Measurements from ENCODE around the gene YBX2. TPM values are rescaled to one million over a fixed set of nuclear protein-coding genes. Genes with fewer than 3 reads are reported as not detected.
A peak's percentile ranks its signal among the peaks of the same experiment; 100 is the strongest.

Gene YBX2
- total and polyA plus RNA-seq, 2 experiments from 2014 or later: 20.9 to 56.2 TPM

- DNase-seq (ENCODE audit: low read depth in 1 of 2, low spot score in 1 of 2): peak; percentile 82 to 87
- TF ChIP-seq, protein P1, sequence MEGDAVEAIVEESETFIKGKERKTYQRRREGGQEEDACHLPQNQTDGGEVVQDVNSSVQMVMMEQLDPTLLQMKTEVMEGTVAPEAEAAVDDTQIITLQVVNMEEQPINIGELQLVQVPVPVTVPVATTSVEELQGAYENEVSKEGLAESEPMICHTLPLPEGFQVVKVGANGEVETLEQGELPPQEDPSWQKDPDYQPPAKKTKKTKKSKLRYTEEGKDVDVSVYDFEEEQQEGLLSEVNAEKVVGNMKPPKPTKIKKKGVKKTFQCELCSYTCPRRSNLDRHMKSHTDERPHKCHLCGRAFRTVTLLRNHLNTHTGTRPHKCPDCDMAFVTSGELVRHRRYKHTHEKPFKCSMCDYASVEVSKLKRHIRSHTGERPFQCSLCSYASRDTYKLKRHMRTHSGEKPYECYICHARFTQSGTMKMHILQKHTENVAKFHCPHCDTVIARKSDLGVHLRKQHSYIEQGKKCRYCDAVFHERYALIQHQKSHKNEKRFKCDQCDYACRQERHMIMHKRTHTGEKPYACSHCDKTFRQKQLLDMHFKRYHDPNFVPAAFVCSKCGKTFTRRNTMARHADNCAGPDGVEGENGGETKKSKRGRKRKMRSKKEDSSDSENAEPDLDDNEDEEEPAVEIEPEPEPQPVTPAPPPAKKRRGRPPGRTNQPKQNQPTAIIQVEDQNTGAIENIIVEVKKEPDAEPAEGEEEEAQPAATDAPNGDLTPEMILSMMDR (IDR thresholded peaks at IDR 0.05; ENCODE audit: low read depth, low read length): peak; percentile 92
- Histone ChIP-seq H3K9me3 (ENCODE audit: low read depth) (no peaks in the 10 kb centered on the region), H3K27me3 (no peaks in the 10 kb centered on the region), H3K36me3 (peaks cover 14% of the 10 kb centered on the region), H3K4me1 (ENCODE audit: low read depth) (no peaks in the 10 kb centered on the region), H3K27ac (peak overlapping the region; percentile 99), H3K4me3 (peak overlapping the region; percentile 76)
Measured at GRCh38 chr17:7280519-7281073, 13.8 kb downstream of the YBX2 start.

DNA sequence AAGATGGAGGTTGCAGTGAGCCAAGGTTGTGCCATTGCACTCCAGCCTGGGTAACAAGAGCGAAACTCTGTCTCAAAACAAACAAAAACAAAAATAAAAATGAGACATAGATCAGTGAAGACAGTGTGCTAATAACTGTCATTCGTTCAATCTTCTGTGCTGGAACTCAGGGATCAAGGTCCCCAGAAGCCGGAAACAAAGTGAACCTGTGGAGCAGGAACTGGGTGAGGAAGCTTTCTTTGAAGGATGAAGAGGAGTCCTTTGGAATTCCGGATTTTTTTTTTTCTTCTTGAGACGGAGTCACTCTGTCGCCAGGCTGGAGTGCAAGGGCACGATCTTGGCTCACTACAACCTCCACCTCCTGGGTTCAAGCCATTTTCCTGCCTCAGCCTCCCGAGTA is 15.0 kb downstream of the YBX2 start:
- no peak for DNase-seq (ENCODE audit: low read depth in 1 of 2, low spot score in 1 of 2)
- peaks cover 3% of the 10 kb centered on the region for H3K36me3 ChIP-seq
- TF ChIP-seq, protein P1 (IDR thresholded peaks at IDR 0.05; ENCODE audit: low read depth, low read length): no peak
- H3K9me3 ChIP-seq (ENCODE audit: low read depth): no peaks in the 10 kb centered on the region
- no peaks in the 10 kb centered on the region for H3K4me1 ChIP-seq (ENCODE audit: low read depth)
- H3K4me3 ChIP-seq: no peak overlapping the region
- H3K27ac ChIP-seq: no peak overlapping the region
- no peaks in the 10 kb centered on the region for H3K27me3 ChIP-seq

- no peaks in the 10 kb centered on the region for H3K9me3 ChIP-seq (ENCODE audit: low read depth)
- DNase-seq (ENCODE audit: low read depth in 1 of 2, low spot score in 1 of 2): no peak
- H3K27ac ChIP-seq: no peak overlapping the region
- H3K27me3 ChIP-seq: peaks cover 30% of the 10 kb centered on the region
- no peaks in the 10 kb centered on the region for H3K36me3 ChIP-seq
- no peaks in the 10 kb centered on the region for H3K4me1 ChIP-seq (ENCODE audit: low read depth)
- no peak overlapping the region for H3K4me3 ChIP-seq
- TF ChIP-seq, protein P1 (IDR thresholded peaks at IDR 0.05; ENCODE audit: low read depth, low read length): no peak
Measured at GRCh38 chr17:7266784-7267183, 27.7 kb downstream of the YBX2 start.

DNA sequence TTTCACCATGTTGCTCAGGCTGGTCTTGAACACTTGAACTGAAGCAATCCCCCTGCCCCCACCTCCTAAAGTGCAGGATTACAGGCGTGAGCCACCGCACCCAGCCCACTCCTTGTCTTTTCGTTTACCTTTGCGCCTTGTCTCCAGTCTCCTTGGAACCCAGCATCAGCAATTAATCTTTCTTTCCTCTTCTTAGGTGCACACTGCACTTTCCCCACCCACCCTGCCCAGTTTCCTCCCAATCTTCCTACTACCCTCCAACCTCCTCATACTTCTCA is 30.7 kb downstream of the YBX2 start:
- peaks cover 44% of the 10 kb centered on the region for H3K27me3 ChIP-seq
- no peaks in the 10 kb centered on the region for H3K9me3 ChIP-seq (ENCODE audit: low read depth)
- no peak for DNase-seq (ENCODE audit: low read depth in 1 of 2, low spot score in 1 of 2)
- H3K27ac ChIP-seq: no peak overlapping the region
- TF ChIP-seq, protein P1 (IDR thresholded peaks at IDR 0.05; ENCODE audit: low read depth, low read length): no peak
- no peak overlapping the region for H3K4me3 ChIP-seq
- H3K4me1 ChIP-seq (ENCODE audit: low read depth): peaks cover 5% of the 10 kb centered on the region
- peaks cover 5% of the 10 kb centered on the region for H3K36me3 ChIP-seq

DNA sequence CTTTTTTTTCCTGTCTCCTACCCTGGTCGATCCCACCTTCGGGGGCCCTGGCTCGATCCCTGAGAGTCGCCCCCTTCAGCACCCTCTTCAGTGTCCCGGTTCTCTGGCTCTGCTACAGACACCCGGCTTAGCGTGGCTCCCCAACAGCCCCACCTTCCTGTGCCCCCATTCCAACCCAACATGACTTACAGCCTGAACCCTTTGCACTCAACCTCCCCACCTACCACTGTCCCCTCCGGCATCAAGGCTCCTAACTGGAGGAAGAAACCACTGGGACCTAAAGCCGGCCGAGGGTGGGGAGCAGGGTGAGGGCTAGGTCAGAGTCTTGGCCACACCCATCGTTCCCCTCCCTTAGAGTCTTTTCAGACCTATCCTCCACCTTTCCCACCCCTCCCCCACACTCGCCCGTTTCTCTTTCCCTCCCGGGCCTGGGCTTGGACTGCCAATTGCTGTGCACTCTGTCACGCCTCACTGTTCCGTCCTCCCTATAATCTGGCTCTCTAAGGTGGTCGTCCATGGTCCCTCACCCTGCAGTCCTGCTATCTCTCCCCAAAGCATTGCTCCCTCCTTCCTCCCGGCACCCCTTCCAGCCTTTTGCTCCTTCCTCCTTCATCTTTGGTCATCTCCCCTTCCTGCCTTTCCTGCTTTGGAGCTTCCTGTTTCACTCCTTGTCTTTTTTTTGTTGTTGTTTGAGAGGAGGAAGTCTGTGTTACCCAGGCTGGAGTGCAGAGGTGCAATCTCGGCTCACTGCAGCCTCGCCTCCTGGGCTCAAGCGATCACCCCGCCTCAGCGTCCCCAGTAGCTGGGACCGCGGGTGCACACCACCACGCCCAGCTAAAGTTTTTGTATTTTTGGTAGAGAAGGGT is 31.3 kb downstream of the YBX2 start:
- peaks cover 44% of the 10 kb centered on the region for H3K27me3 ChIP-seq
- TF ChIP-seq, protein P1 (IDR thresholded peaks at IDR 0.05; ENCODE audit: low read depth, low read length): no peak
- peak in 1 of 2 donors; percentile 10 for DNase-seq (ENCODE audit: low read depth in 1 of 2, low spot score in 1 of 2)
- no peak overlapping the region for H3K27ac ChIP-seq
- H3K4me1 ChIP-seq (ENCODE audit: low read depth): peaks cover 5% of the 10 kb centered on the region
- H3K4me3 ChIP-seq: peak overlapping the region; percentile 3
- peaks cover 8% of the 10 kb centered on the region for H3K36me3 ChIP-seq
- H3K9me3 ChIP-seq (ENCODE audit: low read depth): no peaks in the 10 kb centered on the region

Measured in cardiac muscle cell (in vitro differentiated cells and primary cell).